NCI-H1436 treated with DMSO at 0.1 percent for 48 hours (cell line): ENCODE results near the gene PPP1R13L.
A peak's percentile ranks its signal among the peaks of the same experiment; 100 is the strongest.
"Not testable (repeated sequence)": the region's sequence is repeated elsewhere in the genome, so short reads cannot be mapped to it uniquely, and the experiment has no call there.

Experiments
- DNase-seq: peaks from one replicate; lab custom pipeline; 2025; lab: John Stamatoyannopoulos, UW

The PPP1R13L gene

GRCh38 chr19:45429896-45430295, 25.0 kb upstream of the PPP1R13L start:
- DNase-seq: not testable (repeated sequence)

DNA sequence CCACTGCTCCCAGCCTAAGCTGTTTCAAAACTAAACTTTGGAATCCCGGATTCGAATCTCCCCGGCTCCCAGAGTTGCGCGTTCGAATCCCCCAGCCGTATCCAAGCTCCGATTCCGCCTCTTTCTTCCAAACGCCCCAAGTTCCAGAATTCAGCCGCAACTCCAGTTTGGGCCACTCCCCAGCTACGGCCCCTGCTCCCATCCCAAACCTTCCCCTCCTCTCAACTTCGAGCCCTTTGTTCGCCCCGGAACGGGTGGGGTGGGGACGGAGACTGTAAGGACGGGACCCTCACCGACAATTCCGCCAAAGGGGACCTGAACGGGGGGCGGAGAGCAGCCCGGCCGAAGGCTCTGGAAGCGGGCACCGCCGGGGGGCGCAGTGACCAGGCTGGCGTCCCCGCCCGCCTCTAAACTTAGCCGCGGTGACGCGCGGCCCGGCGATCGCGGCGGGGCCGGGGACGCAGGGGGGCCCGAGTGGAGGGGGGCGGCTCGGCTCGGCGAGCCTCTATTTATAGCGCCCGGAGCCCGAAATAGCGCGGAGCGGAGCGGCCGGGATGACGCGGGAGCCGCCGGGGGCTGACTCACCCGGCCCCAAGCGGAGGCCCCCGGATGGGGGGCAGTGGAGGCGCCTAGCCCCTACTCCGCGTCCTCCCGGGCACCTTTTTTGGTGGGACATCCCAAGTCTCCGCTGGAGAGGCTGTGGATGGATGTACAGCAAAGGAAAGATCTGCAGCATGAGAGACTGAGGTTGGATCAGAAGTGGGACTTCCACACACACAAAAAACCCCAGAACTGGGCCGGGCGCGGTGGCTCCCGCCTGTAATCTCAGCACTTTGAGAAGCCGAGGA, 23.7 kb upstream of the PPP1R13L start:
- DNase-seq: no peak

- DNase-seq: no peak
Observed at GRCh38 chr19:45424191-45425058, 19.6 kb upstream of the PPP1R13L start.

DNA sequence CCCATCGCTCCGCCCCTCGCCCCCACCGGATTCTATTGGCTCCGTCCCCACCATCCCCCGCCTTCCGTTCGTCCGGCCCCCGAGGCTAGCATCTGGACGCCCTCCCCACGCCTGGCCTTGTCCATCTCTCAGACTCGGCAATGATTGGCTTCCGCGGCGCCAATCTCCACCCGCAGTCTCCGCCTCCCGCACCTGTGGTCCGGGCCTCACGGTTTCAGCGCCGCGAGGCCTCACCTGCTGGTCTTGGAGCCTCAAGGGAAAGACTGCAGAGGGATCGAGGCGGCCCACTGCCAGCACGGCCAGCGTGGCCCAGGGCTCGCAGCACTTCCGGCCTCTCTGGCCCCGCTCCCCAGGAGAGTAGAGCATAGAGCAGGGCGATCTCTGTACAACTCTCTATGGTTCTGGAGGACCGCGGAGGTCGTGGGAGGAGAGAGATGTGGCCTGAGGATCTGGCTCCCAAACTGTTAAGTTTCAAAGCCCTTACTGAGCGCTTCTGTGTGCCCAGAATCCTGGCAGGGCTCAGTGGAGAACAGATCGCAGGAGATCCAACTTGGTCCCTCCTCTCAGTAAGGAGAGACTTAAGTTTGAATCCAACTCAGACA, 18.8 kb upstream of the PPP1R13L start, which contains the start of gene ERCC1:
ERCC1 (minus strand) TSS at position 329 of the 602 bp plus-strand sequence. CDS start 543 bp downstream, outside the sequence.
- DNase-seq: peak; percentile 80

DNA sequence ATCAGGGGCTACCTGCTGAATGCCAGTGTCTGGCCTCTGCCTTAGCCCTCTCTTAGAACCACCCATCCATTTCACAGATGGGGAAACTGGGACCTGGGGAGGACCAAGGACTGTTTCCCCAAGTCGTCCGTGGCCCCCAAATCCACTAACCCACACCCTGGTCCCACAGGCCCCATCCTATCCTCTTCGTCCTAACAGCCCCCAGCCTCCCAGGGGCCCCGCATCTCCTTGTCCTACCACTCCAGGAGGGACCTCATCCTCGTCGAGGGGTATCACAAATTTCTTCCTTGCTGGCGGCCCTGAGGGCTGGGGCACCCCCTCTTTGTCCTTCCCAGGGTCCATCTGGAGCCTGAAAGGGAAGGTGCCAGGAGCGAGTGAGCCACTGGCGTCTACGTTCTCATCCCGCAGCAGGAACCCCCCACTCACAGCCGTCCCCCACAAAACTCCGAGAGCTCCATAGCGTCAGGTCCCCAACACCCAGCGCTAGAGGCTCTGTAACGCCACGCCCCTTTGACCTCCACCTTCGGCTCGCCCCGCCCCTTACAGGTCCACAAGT, 18.2 kb upstream of the PPP1R13L start:
- DNase-seq: no peak

- no peak for DNase-seq
Observed at GRCh38 chr19:45421947-45422498, 17.2 kb upstream of the PPP1R13L start.

DNA sequence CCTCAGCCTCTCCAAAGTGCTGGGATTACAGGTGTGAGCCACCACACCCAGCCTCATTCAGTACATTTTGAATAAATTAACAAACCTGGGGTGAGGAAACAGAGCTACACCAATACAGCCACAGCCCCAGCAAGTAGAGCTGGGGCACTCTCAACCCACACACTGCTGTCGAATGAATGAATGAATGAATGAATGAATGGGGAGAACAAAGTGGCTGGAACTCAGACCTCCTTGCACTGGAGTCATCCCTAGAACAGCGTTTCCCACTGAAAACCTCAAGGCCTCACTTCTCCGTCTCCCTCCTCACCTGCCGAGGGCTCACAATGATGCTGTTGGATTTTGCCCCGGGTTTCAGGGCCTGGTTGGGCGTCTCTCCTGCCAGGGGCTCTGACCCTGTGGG, 16.0 kb upstream of the PPP1R13L start:
- DNase-seq: no peak

- no peak for DNase-seq
Observed at GRCh38 chr19:45420356-45420755, 15.5 kb upstream of the PPP1R13L start.

DNA sequence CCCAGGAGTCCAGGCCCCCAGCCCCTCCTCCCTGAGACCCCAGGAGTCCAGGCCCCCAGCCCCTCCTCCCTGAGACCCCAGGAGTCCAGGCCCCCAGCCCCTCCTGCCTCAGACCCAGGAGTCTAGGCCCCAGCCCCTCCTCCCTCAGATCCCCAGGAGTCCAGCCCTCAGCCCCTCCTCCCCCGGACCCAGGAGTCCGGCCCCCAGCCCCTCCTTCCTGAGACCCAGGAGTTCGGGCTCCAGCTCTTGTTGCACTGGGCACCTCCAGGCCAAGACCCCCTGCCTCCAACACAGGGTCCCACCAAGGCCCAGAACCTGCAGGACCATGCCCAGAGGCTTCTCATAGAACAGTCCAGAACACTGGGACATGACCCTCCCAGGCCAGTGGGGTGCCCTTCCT, 15.0 kb upstream of the PPP1R13L start:
- no peak for DNase-seq

DNA sequence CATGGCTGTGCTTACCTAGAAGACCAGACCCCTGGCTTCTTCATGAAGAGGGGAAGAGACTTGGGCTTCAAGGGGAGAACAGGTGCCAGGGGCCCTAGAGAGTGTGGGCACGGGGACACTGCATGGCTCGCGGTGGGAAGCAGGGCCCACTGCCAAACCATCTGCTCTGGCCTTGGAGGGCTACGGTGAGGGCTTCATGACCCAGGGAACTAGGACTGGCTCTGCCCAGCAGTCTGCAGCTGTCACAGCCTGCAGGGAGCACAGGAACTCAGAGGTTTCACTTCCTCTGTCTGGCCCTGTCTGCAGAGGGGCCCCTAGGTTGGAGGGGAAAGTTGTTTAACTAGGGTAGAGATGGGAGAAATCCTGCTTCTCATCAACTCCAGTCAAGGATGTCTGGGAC, 14.5 kb upstream of the PPP1R13L start:
- DNase-seq: no peak

- no peak for DNase-seq
Observed at GRCh38 chr19:45418802-45419201, 13.9 kb upstream of the PPP1R13L start.

DNA sequence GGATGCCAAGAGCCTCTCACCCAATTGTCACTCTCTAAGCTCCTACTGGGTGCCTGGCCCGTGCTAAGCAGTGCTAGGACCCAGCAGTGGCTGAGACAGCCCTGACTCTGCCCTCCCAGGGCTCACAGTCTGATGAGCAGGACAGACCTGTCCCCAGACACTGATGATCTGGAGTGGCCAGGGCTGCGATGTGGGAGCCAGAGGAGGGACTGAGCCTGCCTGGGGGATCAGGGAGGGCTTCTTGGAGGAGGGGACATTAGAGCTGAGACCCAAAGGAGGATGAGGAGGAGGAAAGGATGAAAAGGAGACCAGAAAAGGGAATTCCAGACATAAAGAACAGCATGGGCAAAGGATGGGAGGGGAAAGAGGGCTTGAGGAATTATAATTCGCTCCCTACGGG, 12.3 kb upstream of the PPP1R13L start:
- DNase-seq: no peak

- no peak for DNase-seq
Observed at GRCh38 chr19:45414468-45414867, 9.6 kb upstream of the PPP1R13L start.

DNA sequence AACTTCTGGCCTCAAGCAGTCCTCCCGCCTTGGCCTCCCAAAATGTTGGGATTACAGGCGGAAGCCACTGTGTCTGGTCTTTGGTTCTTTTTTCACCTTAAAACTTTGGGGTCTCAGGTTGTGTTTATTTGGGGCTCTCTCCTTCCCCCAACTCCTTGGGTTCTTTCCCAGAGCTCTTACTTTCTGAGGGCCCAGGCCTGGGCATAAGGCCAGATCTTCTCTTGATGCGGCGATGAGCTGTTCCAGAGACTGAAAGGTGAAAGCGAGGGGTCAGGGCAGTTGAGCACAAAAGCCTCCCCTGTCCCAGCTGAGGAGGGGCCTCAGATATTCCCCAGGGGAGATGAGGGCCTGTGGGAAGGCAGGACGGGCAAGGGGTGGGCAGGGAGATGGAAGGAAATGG, 8.6 kb upstream of the PPP1R13L start:
- no peak for DNase-seq

DNA sequence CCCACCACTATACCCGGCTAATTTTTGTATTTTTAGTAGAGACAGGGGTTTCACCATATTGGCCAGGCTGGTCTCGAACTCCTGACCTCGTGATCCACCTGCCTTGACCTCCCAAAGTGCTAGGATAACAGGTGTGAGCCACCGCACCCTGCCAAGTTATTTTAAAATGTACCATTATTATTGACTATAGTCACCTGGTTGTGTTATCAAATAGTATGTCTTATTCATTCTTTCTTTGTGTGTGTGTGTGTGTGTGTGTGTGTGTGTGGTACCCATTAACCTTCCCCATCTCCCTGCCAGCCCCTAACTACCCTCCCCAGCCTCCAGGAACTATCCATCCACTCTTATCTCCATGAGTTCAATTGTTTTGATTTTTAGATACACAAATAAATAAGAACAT, 5.5 kb upstream of the PPP1R13L start:
- DNase-seq: not testable (repeated sequence)

DNA sequence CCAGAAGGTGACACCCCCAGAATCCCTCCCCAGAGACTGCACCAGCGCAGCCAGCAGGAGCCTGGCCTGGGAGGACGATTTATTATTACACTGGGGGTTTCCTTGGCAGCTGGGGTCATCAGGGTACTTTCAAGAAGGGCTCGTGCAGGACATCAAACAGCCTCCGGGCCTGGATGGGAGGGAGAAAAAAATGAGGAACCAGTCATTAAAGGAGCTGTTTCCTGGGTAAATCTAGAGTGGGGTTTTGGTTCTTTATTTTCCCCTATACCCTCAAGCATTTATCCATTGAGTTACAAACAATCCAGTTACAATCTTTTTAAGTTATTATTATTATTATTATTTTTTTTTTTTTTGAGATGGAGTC, 4.7 kb upstream of the PPP1R13L start:
- DNase-seq: no peak

GRCh38 chr19:45408830-45409556, 4.1 kb upstream of the PPP1R13L start:
- DNase-seq: no peak

DNA sequence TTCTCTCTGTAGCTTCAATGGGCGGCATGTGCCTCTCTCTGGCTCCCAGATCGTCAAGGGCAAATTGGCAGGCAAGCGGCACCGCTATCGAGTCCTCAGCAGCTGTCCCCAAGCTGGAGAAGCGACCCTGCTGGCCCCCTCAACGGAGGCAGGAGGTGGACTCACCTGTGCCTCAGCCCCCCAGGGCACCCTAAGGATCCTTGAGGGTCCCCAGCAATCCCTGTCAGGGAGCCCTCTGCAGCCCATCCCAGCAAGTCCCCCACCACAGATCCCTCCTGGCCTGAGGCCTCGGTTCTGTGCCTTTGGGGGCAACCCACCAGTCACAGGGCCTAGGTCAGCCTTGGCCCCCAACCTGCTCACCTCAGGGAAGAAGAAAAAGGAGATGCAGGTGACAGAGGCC, 3.3 kb upstream of the PPP1R13L start:
- no peak for DNase-seq

- not testable (repeated sequence) for DNase-seq
Observed at GRCh38 chr19:45407585-45407984, 2.7 kb upstream of the PPP1R13L start.

DNA sequence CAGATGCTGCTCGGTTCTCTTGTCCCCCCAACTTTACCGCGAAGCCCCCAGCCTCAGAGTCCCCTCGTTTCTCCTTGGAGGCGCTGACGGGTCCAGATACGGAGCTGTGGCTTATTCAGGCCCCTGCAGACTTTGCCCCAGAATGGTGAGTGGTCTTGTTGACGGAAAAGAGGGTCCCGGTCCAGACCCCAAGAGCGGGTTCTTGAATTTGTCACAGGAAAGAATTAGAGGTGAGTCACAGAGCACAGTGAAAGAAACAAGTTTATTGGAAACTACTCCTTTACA, 2.2 kb upstream of the PPP1R13L start:
- no peak for DNase-seq
